SK-N-SH (cell line): ENCODE data around the gene MECP2. TPM values are rescaled to one million over a fixed set of nuclear protein-coding genes. Genes with fewer than 3 reads are reported as not detected.

ENCODE experiments used
- CTCF ChIA-PET: fragments of 300-600, 350-600 bp; formaldehyde crosslinking; extraction: SDS; loops from one replicate; lab custom pipeline; 2021; lab: Yijun Ruan, JAX
- POLR2A ChIA-PET: fragments of 350-600 bp; sonication (Branson Sonifier 250); formaldehyde crosslinking; extraction: SDS; loops from one replicate; lab custom pipeline; 2020; ENCODE audit warnings: antibody characterized with exemption, inconsistent platforms; lab: Yijun Ruan, JAX
- DNase-seq: peaks from one replicate; pipeline ENCODE4 v3.0.0; 2012
- H2AFZ ChIP-seq: fragments of 200-600 bp; sonication (generic); 2 replicates; pipeline ENCODE4 v1.8.1; 2016; ENCODE audit warnings: antibody characterized with exemption, mild to moderate bottlenecking, low read depth
- H3F3A ChIP-seq: fragments of 200-600 bp; sonication (generic); replicated peaks from 2 replicates; pipeline ENCODE3; 2016; ENCODE audit warnings: antibody characterized with exemption, mild to moderate bottlenecking; ENCODE audit not compliant: insufficient read depth
- H3K27ac ChIP-seq, 2 experiments: fragments of 200-500 bp in 1 of 2; fragments of 200-600 bp in 1 of 2; sonication (Bioruptor generic) in 1 of 2; sonication (generic), shearing (Covaris generic) in 1 of 2; 2 replicates each; pipeline versions ENCODE4 v1.5.1 to v1.6.1; 2014 to 2016; ENCODE audit warnings: low read depth in 2 of 2, inconsistent platforms in 1 of 2, low read length in 1 of 2, mild to moderate bottlenecking in 1 of 2, mixed read lengths in 1 of 2
- H3K27me3 ChIP-seq: fragments of 200-600 bp; sonication (generic), shearing (Covaris generic); 2 replicates; pipeline ENCODE4 v1.6.1; 2016; ENCODE audit warnings: mixed run types; ENCODE audit not compliant: insufficient read depth
- H3K36me3 ChIP-seq, 2 experiments: fragments of 200-500 bp in 1 of 2; fragments of 200-600 bp in 1 of 2; sonication (Bioruptor generic) in 1 of 2; sonication (generic) in 1 of 2; replicated peaks in 1 of 2; 2 replicates each; pipeline versions ENCODE3 to v1.5.1; 2014 to 2016; ENCODE audit warnings: low read length in 1 of 2, mild to moderate bottlenecking in 1 of 2; ENCODE audit not compliant: insufficient read depth in 2 of 2, control insufficient read depth in 1 of 2
- H3K4me1 ChIP-seq, 2 experiments: fragments of 200-500 bp in 1 of 2; fragments of 200-600 bp in 1 of 2; sonication (Bioruptor generic) in 1 of 2; sonication (generic), shearing (Covaris generic) in 1 of 2; 2 replicates each; pipeline versions ENCODE4 v1.5.1 to v1.6.1; 2014 to 2016; ENCODE audit warnings: low read depth in 1 of 2, low read length in 1 of 2, mixed run types in 1 of 2; ENCODE audit not compliant: insufficient read depth in 2 of 2, control insufficient read depth in 1 of 2
- H3K4me2 ChIP-seq: fragments of 200-600 bp; sonication (generic), shearing (Covaris generic); 2 replicates; pipeline ENCODE4 v1.6.1; 2017; ENCODE audit warnings: mixed run types
- H3K4me3 ChIP-seq, 2 experiments: fragments of 200-500 bp in 1 of 2; fragments of 200-600 bp in 1 of 2; sonication (Bioruptor generic) in 1 of 2; sonication (generic), shearing (Covaris generic) in 1 of 2; 2 replicates each; pipeline versions ENCODE4 v1.5.1 to v1.8.1; 2014 to 2016; ENCODE audit warnings: low read depth in 2 of 2, inconsistent platforms in 1 of 2, low read length in 1 of 2, mild to moderate bottlenecking in 1 of 2, mixed read lengths in 1 of 2, moderate library complexity in 1 of 2
- H3K79me2 ChIP-seq: fragments of 200-600 bp; sonication (generic); 2 replicates; pipeline ENCODE4 v1.8.1; 2017; ENCODE audit warnings: mild to moderate bottlenecking; ENCODE audit not compliant: insufficient read depth
- H3K9ac ChIP-seq: fragments of 200-600 bp; sonication (generic); 2 replicates; pipeline ENCODE4 v1.6.1; 2017; ENCODE audit warnings: mixed run types
- H3K9me2 ChIP-seq: fragments of 200-600 bp; sonication (generic); 2 replicates; pipeline ENCODE4 v1.6.1; 2017; ENCODE audit warnings: mixed run types
- H3K9me3 ChIP-seq: fragments of 200-600 bp; sonication (generic); 2 replicates; pipeline ENCODE4 v1.6.1; 2017; ENCODE audit warnings: mixed run types, mild to moderate bottlenecking, moderate library complexity
- H4K20me1 ChIP-seq: fragments of 200-600 bp; sonication (generic); 2 replicates; pipeline ENCODE4 v1.6.1; 2017; ENCODE audit warnings: mild to moderate bottlenecking, mixed run types; ENCODE audit not compliant: insufficient read depth
- CTCF ChIP-seq: fragments of 200-600 bp; sonication (generic); IDR thresholded peaks from 2 replicates; pipeline ENCODE4 v1.6.1; 2017; ENCODE audit warnings: antibody characterized with exemption, mild to moderate bottlenecking, moderate library complexity
- ELF1 ChIP-seq: IDR thresholded peaks from 2 replicates; pipeline ENCODE4 v1.4.0; 2012
- EP300 ChIP-seq, 2 experiments: IDR thresholded peaks; 2 replicates each; pipeline versions ENCODE4 v1.4.0 to v1.6.1; 2012; ENCODE audit warnings: borderline replicate concordance in 1 of 2, low read depth in 1 of 2, low read length in 1 of 2
- NRF1 ChIP-seq: IDR thresholded peaks from 2 replicates; pipeline ENCODE4 v1.6.1; 2012; ENCODE audit warnings: low read depth, mild to moderate bottlenecking, low read length
- RAD21 ChIP-seq: IDR thresholded peaks from 2 replicates; pipeline ENCODE4 v1.6.1; 2012; ENCODE audit warnings: mild to moderate bottlenecking, low read length
- SIN3A ChIP-seq: IDR thresholded peaks from 2 replicates; pipeline ENCODE4 v1.6.1; 2012; ENCODE audit warnings: low read depth, mild to moderate bottlenecking, low read length, moderate library complexity, borderline replicate concordance
- TAF1 ChIP-seq: IDR thresholded peaks from 2 replicates; pipeline ENCODE4 v1.6.1; 2012; ENCODE audit warnings: low read depth, mild to moderate bottlenecking, low read length, moderate library complexity, borderline replicate concordance
- USF1 ChIP-seq: IDR thresholded peaks from 2 replicates; pipeline ENCODE4 v1.4.0; 2012; ENCODE audit warnings: low read depth, borderline replicate concordance
- USF2 ChIP-seq: fragments of 150-350 bp; IDR thresholded peaks from 2 replicates; pipeline ENCODE4 v1.6.1; 2017; ENCODE audit warnings: antibody characterized with exemption, low read length, low read depth, borderline replicate concordance
- whole genome bisulfite sequencing: methylation state at CpG from one replicate; pipeline ENCODE4 v1.1.6; 2017; ENCODE audit warnings: low lambda C conversion rate; 5-methylcytosine and 5-hydroxymethylcytosine counted together
- polyA plus RNA-seq, 3 experiments: library from polyadenylated mRNA; depleted of rRNA; stranded (reverse); fragments of >200 nt; gene quantifications; 2 replicates each; pipeline ENCODE4 v1.2.3, GENCODE V29; 2012

The MECP2 gene
- polyA plus RNA-seq, 1 of the 3 experiments (the other 2 are of a cell fraction) = 8.2 TPM

DNA sequence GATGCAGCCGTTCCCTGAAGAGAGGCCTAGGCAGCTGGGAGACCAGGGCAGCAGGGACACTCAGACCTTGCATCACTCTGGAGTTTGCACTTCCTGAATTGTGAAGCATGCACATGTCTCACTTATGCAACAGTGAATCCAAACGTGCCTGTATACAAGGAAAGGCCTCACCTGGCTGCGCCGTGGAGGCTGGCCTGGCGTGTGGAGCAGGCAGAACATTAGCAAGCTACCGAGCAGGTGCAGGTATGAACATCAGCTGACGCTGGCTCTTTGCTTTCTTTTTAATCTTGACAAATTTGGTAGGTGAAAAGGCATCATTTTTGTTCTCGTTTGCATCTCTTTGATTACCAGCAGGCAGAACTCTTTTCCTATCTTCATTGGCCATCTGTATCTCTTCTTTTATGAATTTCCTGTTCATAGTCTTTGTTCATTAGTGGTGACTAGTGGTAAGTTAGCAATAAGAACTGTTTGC is 40.7 kb downstream of the MECP2 start:
- H3K79me2 ChIP-seq = peaks cover 73% of the 10 kb centered on the region

More for the DNA sequence above, 40.7 kb downstream of the MECP2 start:
- TF ChIP-seq USF2 = no peak
- TF ChIP-seq NRF1 = no peak
- TF ChIP-seq EP300 (IDR thresholded peaks at IDR 0.05; ENCODE audit: borderline replicate concordance in 1 of 2, low read depth in 1 of 2, low read length in 1 of 2) = no peak
- TF ChIP-seq TAF1 = no peak
- TF ChIP-seq SIN3A = no peak
- TF ChIP-seq CTCF = no peak
- TF ChIP-seq USF1 = no peak
- no peak for TF ChIP-seq RAD21
- TF ChIP-seq ELF1 = no peak
- H3K36me3 ChIP-seq = peaks cover 0 to 3% of the 10 kb centered on the region in 2 experiments
- no peaks in the 10 kb centered on the region for H3F3A ChIP-seq
- no peak overlapping the region for H3K4me2 ChIP-seq
- DNase-seq = no peak
- POLR2A ChIA-PET = no interaction called here
- H3K27me3 ChIP-seq = peaks cover 9% of the 10 kb centered on the region; the same call in 1 of the 2 replicates
- no peaks in the 10 kb centered on the region; a peak in 1 of 4 replicates for H3K4me1 ChIP-seq
- no peaks in the 10 kb centered on the region for H3K9me2 ChIP-seq
- no peak overlapping the region for H2AFZ ChIP-seq
- no peak overlapping the region for H3K27ac ChIP-seq
- 57% methylated on average over 8 of the region's 8 CpGs for WGBS
- no peak overlapping the region for H3K9ac ChIP-seq
- peaks cover 55% of the 10 kb centered on the region for H4K20me1 ChIP-seq
- CTCF ChIA-PET = interaction anchor here (2.0 kb wide), 1 partner anchor 43 kb away, joined by 6 read pairs; no protein-coding TSS in a partner anchor
- H3K9me3 ChIP-seq = no peaks in the 10 kb centered on the region
- no peak overlapping the region for H3K4me3 ChIP-seq
